A549 (cell line): Measurements from ENCODE around the gene CTXN3.

Experiments
- POLR2AphosphoS2 ChIP-seq: conservative IDR thresholded peaks from 2 replicates; pipeline ENCODE4 v1.6.1; 2012; ENCODE audit warnings: low read length, improper control_type of control experiment, inconsistent platforms
- TF ChIP-seq, protein P1 (sequence below): fragments of >200 bp; sonication (Bioruptor Twin); formaldehyde crosslinking; IDR thresholded peaks from 3 replicates; pipeline ENCODE4 v1.5.1; 2016

DNA sequence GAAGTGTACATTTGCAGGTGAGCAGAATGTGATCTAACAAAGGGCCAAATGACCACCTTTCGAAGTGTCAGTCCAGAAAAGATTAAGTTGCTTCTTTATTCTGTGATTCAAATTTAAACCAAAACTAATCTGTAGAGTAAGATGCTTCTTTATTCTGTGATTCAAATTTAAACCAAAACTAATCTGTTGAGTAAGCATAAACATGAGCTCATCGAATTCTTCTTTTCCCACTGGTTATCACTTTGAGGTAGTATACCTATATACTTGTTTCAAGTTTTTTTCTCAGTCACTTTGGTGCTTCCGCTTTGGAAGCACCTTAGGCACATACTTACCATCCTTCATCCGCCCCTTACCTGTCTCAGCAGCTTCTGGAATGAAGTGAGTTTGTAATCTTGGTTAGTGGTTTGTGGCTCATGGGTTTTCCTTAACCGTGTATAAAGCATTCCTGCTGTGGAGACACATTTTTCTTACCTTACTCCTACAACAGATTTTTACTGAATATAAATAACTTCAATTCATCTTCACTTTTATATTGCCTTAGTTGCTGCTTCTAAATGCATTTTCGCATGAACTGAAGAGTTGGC lies 40.7 kb upstream of the CTXN3 start:
- TF ChIP-seq POLR2AphosphoS2 = no peak
- TF ChIP-seq, protein P1, sequence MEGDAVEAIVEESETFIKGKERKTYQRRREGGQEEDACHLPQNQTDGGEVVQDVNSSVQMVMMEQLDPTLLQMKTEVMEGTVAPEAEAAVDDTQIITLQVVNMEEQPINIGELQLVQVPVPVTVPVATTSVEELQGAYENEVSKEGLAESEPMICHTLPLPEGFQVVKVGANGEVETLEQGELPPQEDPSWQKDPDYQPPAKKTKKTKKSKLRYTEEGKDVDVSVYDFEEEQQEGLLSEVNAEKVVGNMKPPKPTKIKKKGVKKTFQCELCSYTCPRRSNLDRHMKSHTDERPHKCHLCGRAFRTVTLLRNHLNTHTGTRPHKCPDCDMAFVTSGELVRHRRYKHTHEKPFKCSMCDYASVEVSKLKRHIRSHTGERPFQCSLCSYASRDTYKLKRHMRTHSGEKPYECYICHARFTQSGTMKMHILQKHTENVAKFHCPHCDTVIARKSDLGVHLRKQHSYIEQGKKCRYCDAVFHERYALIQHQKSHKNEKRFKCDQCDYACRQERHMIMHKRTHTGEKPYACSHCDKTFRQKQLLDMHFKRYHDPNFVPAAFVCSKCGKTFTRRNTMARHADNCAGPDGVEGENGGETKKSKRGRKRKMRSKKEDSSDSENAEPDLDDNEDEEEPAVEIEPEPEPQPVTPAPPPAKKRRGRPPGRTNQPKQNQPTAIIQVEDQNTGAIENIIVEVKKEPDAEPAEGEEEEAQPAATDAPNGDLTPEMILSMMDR = no peak
